Adipocyte (in vitro differentiated cells): ENCODE data around the gene EFNA4.

Source experiments
- DNase-seq: peaks from one replicate; pipeline ENCODE4 v3.0.0-alpha.2; 2015; ENCODE audit warnings: low read depth
- H3K27me3 ChIP-seq: replicated peaks from 2 replicates; pipeline ENCODE4 v1.7.0; 2013; ENCODE audit warnings: mild to moderate bottlenecking, low read length, moderate library complexity; ENCODE audit not compliant: control insufficient read depth, insufficient read depth
- H3K36me3 ChIP-seq: 2 replicates; pipeline ENCODE4 v1.7.0; 2013; ENCODE audit warnings: low read length, mild to moderate bottlenecking, moderate library complexity; ENCODE audit not compliant: control insufficient read depth, insufficient read depth, severe bottlenecking
- H3K4me1 ChIP-seq: 2 replicates; pipeline ENCODE4 v1.7.0; 2013; ENCODE audit warnings: mild to moderate bottlenecking, low read length, moderate library complexity; ENCODE audit not compliant: control insufficient read depth, insufficient read depth
- H3K4me3 ChIP-seq: 2 replicates; pipeline ENCODE4 v1.7.0; 2013; ENCODE audit warnings: mild to moderate bottlenecking, low read length, moderate library complexity
- H3K9ac ChIP-seq: 2 replicates; pipeline ENCODE4 v1.7.0; 2013; ENCODE audit warnings: mild to moderate bottlenecking, low read length, moderate library complexity
- H3K9me3 ChIP-seq: 2 replicates; pipeline ENCODE4 v1.7.0; 2013; ENCODE audit warnings: mild to moderate bottlenecking, low read length, moderate library complexity; ENCODE audit not compliant: control insufficient read depth

The EFNA4 gene

GRCh38 chr1:155070721-155071569, 7.4 kb downstream of the EFNA4 start:
- Histone ChIP-seq H3K9me3 (no peaks in the 10 kb centered on the region), H3K27me3 (peaks cover 10% of the 10 kb centered on the region), H3K9ac (peak overlapping the region; percentile 85), H3K4me1 (peaks cover 5% of the 10 kb centered on the region), H3K36me3 (no peaks in the 10 kb centered on the region), H3K4me3 (peak overlapping the region; percentile 84)
- peak; percentile 78 for DNase-seq

- no peak for DNase-seq
- Histone ChIP-seq H3K4me1 (peaks cover 5% of the 10 kb centered on the region), H3K27me3 (peaks cover 10% of the 10 kb centered on the region), H3K9ac (peak overlapping the region; percentile 85), H3K9me3 (no peaks in the 10 kb centered on the region), H3K4me3 (no peak overlapping the region), H3K36me3 (no peaks in the 10 kb centered on the region)
These were observed 8.2 kb downstream of the EFNA4 start for GRCh38 chr1:155071701-155072100.

- H3K9me3 ChIP-seq, result no peaks in the 10 kb centered on the region
- H3K27me3 ChIP-seq, result peaks cover 10% of the 10 kb centered on the region
- H3K9ac ChIP-seq, result no peak overlapping the region
- no peak overlapping the region for H3K4me3 ChIP-seq
- DNase-seq, result no peak
- H3K4me1 ChIP-seq, result peaks cover 5% of the 10 kb centered on the region
- H3K36me3 ChIP-seq, result no peaks in the 10 kb centered on the region
These were observed 9.2 kb downstream of the EFNA4 start for GRCh38 chr1:155072531-155073289.

- H3K9me3 ChIP-seq, result no peaks in the 10 kb centered on the region
- no peak for DNase-seq
- no peaks in the 10 kb centered on the region for H3K36me3 ChIP-seq
- peaks cover 10% of the 10 kb centered on the region for H3K27me3 ChIP-seq
- peaks cover 5% of the 10 kb centered on the region for H3K4me1 ChIP-seq
- H3K4me3 ChIP-seq, result no peak overlapping the region
- no peak overlapping the region for H3K9ac ChIP-seq
These were observed 10.1 kb downstream of the EFNA4 start for GRCh38 chr1:155073377-155074242.

GRCh38 chr1:155075535-155075934, 12.0 kb downstream of the EFNA4 start:
- no peaks in the 10 kb centered on the region for H3K9me3 ChIP-seq
- H3K36me3 ChIP-seq, result no peaks in the 10 kb centered on the region
- no peak overlapping the region for H3K9ac ChIP-seq
- no peak overlapping the region for H3K4me3 ChIP-seq
- DNase-seq, result no peak
- peaks cover 20% of the 10 kb centered on the region for H3K27me3 ChIP-seq
- H3K4me1 ChIP-seq, result peaks cover 13% of the 10 kb centered on the region

DNA sequence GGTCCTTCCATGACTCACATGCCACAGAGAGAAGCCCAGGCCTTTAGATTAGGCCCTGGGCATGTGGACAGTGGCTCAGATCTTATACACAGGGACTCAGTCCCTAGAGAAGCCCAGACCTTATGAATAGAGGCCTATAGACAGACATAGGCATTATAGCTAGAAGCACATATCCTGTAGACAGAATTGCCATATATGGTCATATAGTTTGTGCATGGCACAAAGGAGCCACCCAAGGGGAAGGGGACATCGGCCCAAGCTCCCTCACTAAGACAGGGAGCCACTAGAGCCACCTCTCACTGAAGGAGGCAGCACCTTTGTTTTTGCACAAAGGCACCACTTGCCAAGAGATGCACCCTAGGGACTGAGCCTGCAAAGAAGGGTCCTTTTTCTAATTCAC, 12.8 kb downstream of the EFNA4 start:
- Histone ChIP-seq H3K4me3 (no peak overlapping the region), H3K4me1 (peaks cover 11% of the 10 kb centered on the region), H3K9ac (no peak overlapping the region), H3K27me3 (peaks cover 27% of the 10 kb centered on the region), H3K9me3 (no peaks in the 10 kb centered on the region), H3K36me3 (no peaks in the 10 kb centered on the region)
- no peak for DNase-seq

- H3K9ac ChIP-seq, result no peak overlapping the region
- no peaks in the 10 kb centered on the region for H3K9me3 ChIP-seq
- no peak overlapping the region for H3K4me3 ChIP-seq
- DNase-seq, result no peak
- H3K4me1 ChIP-seq, result peaks cover 15% of the 10 kb centered on the region
- H3K36me3 ChIP-seq, result no peaks in the 10 kb centered on the region
- peaks cover 34% of the 10 kb centered on the region for H3K27me3 ChIP-seq
These were observed 13.8 kb downstream of the EFNA4 start for GRCh38 chr1:155077346-155077745.

DNA sequence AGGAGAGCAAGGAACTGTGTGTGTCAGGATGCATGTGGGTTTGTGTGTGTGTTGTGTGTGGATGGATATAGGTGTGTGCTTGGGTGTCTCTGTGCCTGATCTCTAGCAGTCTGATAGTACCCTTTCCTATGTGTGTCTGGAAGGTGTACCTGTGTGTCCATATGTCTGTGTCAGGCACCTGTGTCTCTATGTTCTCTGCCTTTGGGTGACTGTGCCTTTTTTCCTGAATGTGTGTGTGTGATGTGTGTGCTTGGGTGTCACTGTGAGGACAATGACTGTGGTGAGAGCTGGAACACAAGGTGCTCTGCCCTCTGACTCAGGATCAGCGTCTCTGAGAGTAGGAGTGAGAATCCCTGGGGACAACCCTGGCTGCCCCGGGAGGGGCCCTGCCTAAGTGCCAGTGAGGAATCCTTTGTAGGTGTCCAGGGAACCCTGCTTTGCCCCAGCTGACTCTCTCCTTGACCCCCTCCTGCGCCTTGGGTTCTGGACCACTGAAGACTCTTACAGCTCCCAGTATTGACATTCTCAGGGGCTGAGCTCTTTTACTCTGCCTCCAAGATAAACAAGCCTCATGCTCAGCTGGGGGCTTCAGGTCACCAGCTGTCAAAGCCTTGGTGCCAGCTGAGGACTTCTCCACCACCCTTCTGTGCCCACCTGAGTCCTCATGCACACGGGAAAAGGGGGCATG, 14.4 kb downstream of the EFNA4 start:
- H3K9ac ChIP-seq, result no peak overlapping the region
- peaks cover 18% of the 10 kb centered on the region for H3K4me1 ChIP-seq
- H3K4me3 ChIP-seq, result no peak overlapping the region
- no peaks in the 10 kb centered on the region for H3K9me3 ChIP-seq
- no peaks in the 10 kb centered on the region for H3K36me3 ChIP-seq
- peaks cover 39% of the 10 kb centered on the region for H3K27me3 ChIP-seq
- DNase-seq, result no peak

GRCh38 chr1:155078469-155079209, 15.1 kb downstream of the EFNA4 start, which contains the start of gene EFNA3:
EFNA3 (plus strand) TSS chr1:155078837; CDS start chr1:155078942, 105 bp downstream.
- no peaks in the 10 kb centered on the region for H3K36me3 ChIP-seq
- H3K9me3 ChIP-seq, result no peaks in the 10 kb centered on the region
- H3K4me3 ChIP-seq, result peak within 1 kb of the TSS; percentile 44
- H3K4me1 ChIP-seq, result peaks cover 18% of the 10 kb centered on the region
- H3K9ac ChIP-seq, result peak within 1 kb of the TSS; percentile 7
- H3K27me3 ChIP-seq, result peaks cover 47% of the 10 kb centered on the region
- peak; percentile 91 for DNase-seq

DNA sequence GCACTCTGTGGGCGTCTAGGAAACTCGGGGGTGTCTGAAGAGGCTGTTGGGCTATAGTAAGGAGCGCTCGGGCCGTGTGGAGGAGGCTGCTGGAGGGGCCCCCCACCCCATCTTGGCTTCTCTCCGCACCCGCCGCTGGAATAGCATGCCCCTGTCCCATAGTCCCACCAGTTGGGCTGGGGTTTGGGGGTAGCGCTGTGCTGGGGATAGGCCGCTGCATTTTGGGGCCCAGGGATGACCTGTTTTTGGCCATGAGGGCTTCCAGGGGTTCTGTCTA, 15.6 kb downstream of the EFNA4 start:
- Histone ChIP-seq H3K9ac (no peak overlapping the region), H3K36me3 (no peaks in the 10 kb centered on the region), H3K4me3 (peak overlapping the region; percentile 41), H3K4me1 (peaks cover 18% of the 10 kb centered on the region), H3K27me3 (peaks cover 52% of the 10 kb centered on the region), H3K9me3 (no peaks in the 10 kb centered on the region)
- no peak for DNase-seq
